Smooth muscle cell (in vitro differentiated cells): ENCODE data around the gene HSPA6. TPM values are rescaled to one million over a fixed set of nuclear protein-coding genes. Genes with fewer than 3 reads are reported as not detected.

Experiments
- DNase-seq: peaks from one replicate; lab custom pipeline; 2025; ENCODE audit not compliant: unreplicated experiment; lab: John Stamatoyannopoulos, UW
- H2AFZ ChIP-seq: fragments of 200-600 bp; sonication (generic); 2 replicates; pipeline ENCODE4 v1.6.0; 2016; ENCODE audit warnings: antibody characterized with exemption, low read depth, mild to moderate bottlenecking
- H3F3A ChIP-seq: fragments of 200-600 bp; sonication (generic); 2 replicates; pipeline ENCODE4 v1.6.0; 2017; ENCODE audit warnings: antibody characterized with exemption, low read depth
- H3K27ac ChIP-seq: fragments of 200-600 bp; sonication (generic); 2 replicates; pipeline ENCODE4 v1.5.1; 2016; ENCODE audit warnings: low read depth, mild to moderate bottlenecking
- H3K27me3 ChIP-seq: fragments of 200-600 bp; sonication (generic); 2 replicates; pipeline ENCODE4 v1.6.1; 2016; ENCODE audit warnings: low read depth, mild to moderate bottlenecking
- H3K36me3 ChIP-seq: fragments of 200-600 bp; sonication (generic); 2 replicates; pipeline ENCODE4 v1.5.1; 2016; ENCODE audit warnings: low read depth
- H3K4me1 ChIP-seq: fragments of 200-600 bp; sonication (generic); 2 replicates; pipeline ENCODE4 v1.5.1; 2016; ENCODE audit warnings: low read depth
- H3K4me2 ChIP-seq: fragments of 200-600 bp; sonication (generic); 2 replicates; pipeline ENCODE4 v1.6.0; 2016; ENCODE audit warnings: mild to moderate bottlenecking
- H3K4me3 ChIP-seq: fragments of 200-600 bp; sonication (generic); 2 replicates; pipeline ENCODE4 v1.5.1; 2016; ENCODE audit warnings: mild to moderate bottlenecking
- H3K79me2 ChIP-seq: fragments of 200-600 bp; sonication (generic); 2 replicates; pipeline ENCODE4 v1.6.0; 2016; ENCODE audit warnings: low read depth, mild to moderate bottlenecking
- H3K9ac ChIP-seq: fragments of 200-600 bp; sonication (generic); 2 replicates; pipeline ENCODE4 v1.6.0; 2016; ENCODE audit warnings: low read depth
- H3K9me3 ChIP-seq: fragments of 200-600 bp; sonication (generic); replicated peaks from 2 replicates; pipeline ENCODE4 v1.5.1; 2016; ENCODE audit warnings: low read depth
- H4K20me1 ChIP-seq: fragments of 200-600 bp; sonication (generic); 2 replicates; pipeline ENCODE4 v1.6.0; 2016; ENCODE audit warnings: low read depth
- WGBS: methylation state at CpG from one replicate; pipeline ENCODE4 v1.1.7; 2016; ENCODE audit warnings: low lambda C conversion rate; 5-methylcytosine and 5-hydroxymethylcytosine counted together
- polyA plus RNA-seq: library from polyadenylated mRNA; unstranded; fragments of >200 nt; fragmentation: Nextera tagmentation; extraction: Ambion mirVana; gene quantifications from 2 replicates; pipeline ENCODE4 v1.2.1, GENCODE V29; 2016
- total RNA-seq: library from RNA; depleted of rRNA; stranded (reverse); fragments of >200 nt; gene quantifications from 2 replicates; pipeline ENCODE4 v1.2.3, GENCODE V29; 2014
- TF ChIP-seq, protein P1 (sequence below): fragments of 200-600 bp; sonication (generic); IDR thresholded peaks from 2 replicates; pipeline ENCODE4 v1.5.1; 2017; ENCODE audit warnings: borderline replicate concordance, mild to moderate bottlenecking, antibody characterized with exemption; ENCODE audit not compliant: insufficient read depth, poor library complexity, severe bottlenecking

HSPA6 gene
- total and polyA plus RNA-seq, 2 experiments from 2014 or later, result 0.18 to 0.45 TPM

DNA sequence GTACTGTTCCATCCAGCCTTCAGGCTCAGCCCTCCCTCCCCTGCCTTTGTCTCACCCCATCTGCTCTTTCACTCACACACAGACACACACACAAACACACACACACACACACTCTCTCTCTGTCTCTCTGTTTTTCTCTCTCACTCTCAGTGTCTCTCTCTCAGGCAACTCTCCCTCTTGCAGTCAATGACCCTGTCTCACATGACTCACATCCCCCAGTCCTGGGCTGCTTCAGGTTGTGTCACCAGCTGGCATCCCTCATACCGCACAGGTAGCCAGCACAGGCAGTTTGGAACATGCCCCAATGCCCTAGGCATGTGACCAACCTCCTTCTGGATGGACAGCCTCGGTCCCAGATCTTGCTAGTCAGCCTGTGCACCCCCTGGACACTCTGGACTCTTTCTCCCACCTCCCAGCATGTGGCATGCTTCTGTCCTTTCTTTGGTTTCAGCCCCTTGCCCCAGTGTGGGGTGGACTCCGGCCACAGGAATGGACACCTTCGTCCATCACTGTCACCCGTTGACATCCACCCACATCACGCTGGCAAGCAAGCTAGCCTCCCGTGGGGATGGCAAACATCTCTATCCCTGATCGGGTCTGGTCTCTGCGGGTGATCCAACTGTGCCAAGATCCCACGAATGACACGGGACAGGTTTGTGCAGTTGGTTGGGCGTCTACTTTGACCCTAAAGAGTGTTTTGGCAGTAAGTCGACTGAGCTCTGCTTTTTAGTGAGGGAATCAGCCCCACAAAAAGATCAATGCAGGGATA, 42.5 kb upstream of the HSPA6 start:
- Histone ChIP-seq H3K27ac (no peak overlapping the region), H3K4me2 (no peak overlapping the region), H3K27me3 (peaks cover 55% of the 10 kb centered on the region), H3K9ac (no peak overlapping the region), H4K20me1 (no peaks in the 10 kb centered on the region), H3K79me2 (no peaks in the 10 kb centered on the region), H3F3A (no peaks in the 10 kb centered on the region), H3K4me3 (no peak overlapping the region), H3K9me3 (no peaks in the 10 kb centered on the region), H2AFZ (no peak overlapping the region), H3K4me1 (no peaks in the 10 kb centered on the region), H3K36me3 (no peaks in the 10 kb centered on the region)
- DNase-seq, result no peak
- TF ChIP-seq, protein P1, sequence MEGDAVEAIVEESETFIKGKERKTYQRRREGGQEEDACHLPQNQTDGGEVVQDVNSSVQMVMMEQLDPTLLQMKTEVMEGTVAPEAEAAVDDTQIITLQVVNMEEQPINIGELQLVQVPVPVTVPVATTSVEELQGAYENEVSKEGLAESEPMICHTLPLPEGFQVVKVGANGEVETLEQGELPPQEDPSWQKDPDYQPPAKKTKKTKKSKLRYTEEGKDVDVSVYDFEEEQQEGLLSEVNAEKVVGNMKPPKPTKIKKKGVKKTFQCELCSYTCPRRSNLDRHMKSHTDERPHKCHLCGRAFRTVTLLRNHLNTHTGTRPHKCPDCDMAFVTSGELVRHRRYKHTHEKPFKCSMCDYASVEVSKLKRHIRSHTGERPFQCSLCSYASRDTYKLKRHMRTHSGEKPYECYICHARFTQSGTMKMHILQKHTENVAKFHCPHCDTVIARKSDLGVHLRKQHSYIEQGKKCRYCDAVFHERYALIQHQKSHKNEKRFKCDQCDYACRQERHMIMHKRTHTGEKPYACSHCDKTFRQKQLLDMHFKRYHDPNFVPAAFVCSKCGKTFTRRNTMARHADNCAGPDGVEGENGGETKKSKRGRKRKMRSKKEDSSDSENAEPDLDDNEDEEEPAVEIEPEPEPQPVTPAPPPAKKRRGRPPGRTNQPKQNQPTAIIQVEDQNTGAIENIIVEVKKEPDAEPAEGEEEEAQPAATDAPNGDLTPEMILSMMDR, result no peak
- WGBS, result 83% methylated on average over 13 of the region's 13 CpGs

DNA sequence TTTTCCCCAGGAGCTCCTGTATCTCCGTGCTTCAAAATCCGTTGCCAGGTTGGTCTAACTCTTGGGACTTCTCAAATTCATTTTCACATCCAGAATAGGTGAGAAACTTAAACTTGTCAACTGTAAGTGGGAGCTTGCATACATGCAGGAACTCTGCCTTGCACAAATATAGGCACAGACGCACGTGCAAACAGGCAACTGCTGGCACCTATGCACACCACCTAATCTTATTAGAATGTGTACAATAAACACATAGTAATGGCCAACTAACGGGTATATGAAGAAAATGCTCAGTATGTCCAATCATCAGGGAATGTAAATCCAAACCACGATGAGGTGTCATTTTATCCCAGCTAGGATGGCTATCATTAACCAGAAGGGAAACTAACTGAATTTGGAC, 41.7 kb upstream of the HSPA6 start:
- H3K4me1 ChIP-seq, result no peaks in the 10 kb centered on the region
- TF ChIP-seq, protein P1, result no peak
- peaks cover 51% of the 10 kb centered on the region for H3K27me3 ChIP-seq
- no peak for DNase-seq
- no peak overlapping the region for H3K4me3 ChIP-seq
- H2AFZ ChIP-seq, result no peak overlapping the region
- H3K79me2 ChIP-seq, result no peaks in the 10 kb centered on the region
- no peak overlapping the region for H3K27ac ChIP-seq
- no peaks in the 10 kb centered on the region for H4K20me1 ChIP-seq
- H3F3A ChIP-seq, result no peaks in the 10 kb centered on the region
- 72% methylated on average over 6 of the region's 6 CpGs for WGBS
- no peak overlapping the region for H3K9ac ChIP-seq
- no peak overlapping the region for H3K4me2 ChIP-seq
- no peaks in the 10 kb centered on the region for H3K36me3 ChIP-seq
- H3K9me3 ChIP-seq, result no peaks in the 10 kb centered on the region

DNA sequence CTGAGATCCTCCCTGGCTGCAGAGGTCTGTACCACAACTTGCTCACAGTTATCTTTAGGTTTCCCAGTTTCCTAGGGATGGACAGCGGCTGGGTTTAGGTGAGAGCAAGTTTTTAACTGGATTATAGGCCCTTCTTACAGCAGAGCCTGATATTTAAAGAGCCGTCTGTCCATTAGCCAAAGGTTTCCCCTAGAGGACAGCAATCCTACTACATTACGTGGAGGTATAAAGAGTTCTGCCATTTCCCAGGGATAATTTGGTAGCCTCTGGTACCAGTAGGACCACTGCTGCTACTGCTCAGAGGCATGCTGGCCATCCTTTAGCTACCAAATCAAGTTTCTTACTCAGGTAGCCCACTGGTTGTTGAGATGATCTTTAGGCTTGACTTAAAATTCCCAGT, 41.0 kb upstream of the HSPA6 start:
- no peak overlapping the region for H3K27ac ChIP-seq
- DNase-seq, result no peak
- no peak overlapping the region for H2AFZ ChIP-seq
- no peaks in the 10 kb centered on the region for H3K4me1 ChIP-seq
- 65% methylated on average over 3 of the region's 3 CpGs for WGBS
- TF ChIP-seq, protein P1, result no peak
- H3K9ac ChIP-seq, result no peak overlapping the region
- no peak overlapping the region for H3K4me2 ChIP-seq
- no peaks in the 10 kb centered on the region for H3K79me2 ChIP-seq
- H3K36me3 ChIP-seq, result no peaks in the 10 kb centered on the region
- no peaks in the 10 kb centered on the region for H3K9me3 ChIP-seq
- H3F3A ChIP-seq, result no peaks in the 10 kb centered on the region
- H3K4me3 ChIP-seq, result no peak overlapping the region
- H4K20me1 ChIP-seq, result no peaks in the 10 kb centered on the region
- H3K27me3 ChIP-seq, result peaks cover 48% of the 10 kb centered on the region

DNA sequence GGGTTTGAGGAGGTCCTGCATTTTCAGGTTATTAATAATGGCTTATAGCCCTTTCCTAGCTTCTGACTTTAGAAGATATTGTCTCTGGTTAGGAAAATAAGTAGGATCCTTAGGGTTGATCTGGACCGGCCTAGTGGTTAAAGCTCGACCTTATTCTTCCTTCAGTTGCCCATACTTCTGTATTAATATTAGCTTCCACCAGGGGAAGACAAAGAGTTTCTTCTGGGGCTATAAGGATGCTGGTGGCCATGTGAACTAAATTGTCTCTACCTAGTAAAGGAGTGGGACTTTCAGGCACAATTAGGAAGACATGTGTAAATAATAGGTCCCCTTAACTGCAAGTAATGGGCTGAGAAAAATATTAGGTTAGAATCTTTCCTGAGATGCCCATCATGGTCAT, 39.7 kb upstream of the HSPA6 start:
- no peaks in the 10 kb centered on the region for H3K9me3 ChIP-seq
- TF ChIP-seq, protein P1, result peak; percentile 30
- H3F3A ChIP-seq, result no peaks in the 10 kb centered on the region
- DNase-seq, result no peak
- H3K4me2 ChIP-seq, result no peak overlapping the region
- peaks cover 59% of the 10 kb centered on the region for H3K27me3 ChIP-seq
- no peaks in the 10 kb centered on the region for H4K20me1 ChIP-seq
- no peak overlapping the region for H3K4me3 ChIP-seq
- WGBS, result 85% methylated on average over 2 of the region's 2 CpGs
- H2AFZ ChIP-seq, result no peak overlapping the region
- no peak overlapping the region for H3K9ac ChIP-seq
- H3K4me1 ChIP-seq, result no peaks in the 10 kb centered on the region
- H3K27ac ChIP-seq, result no peak overlapping the region
- no peaks in the 10 kb centered on the region for H3K36me3 ChIP-seq
- no peaks in the 10 kb centered on the region for H3K79me2 ChIP-seq
